Hepatocyte (in vitro differentiated cells): ENCODE data around the gene TBC1D9. TPM values are rescaled to one million over a fixed set of nuclear protein-coding genes. Genes with fewer than 3 reads are reported as not detected.

Experiments
- DNase-seq: peaks from one replicate; pipeline ENCODE4 v3.0.0-alpha.2; 2016; ENCODE audit warnings: low spot score
- H2AFZ ChIP-seq: fragments of 200-600 bp; sonication (generic); 2 replicates; pipeline ENCODE4 v1.6.0; 2016; ENCODE audit warnings: antibody characterized with exemption, mild to moderate bottlenecking
- H3K27ac ChIP-seq: fragments of 200-600 bp; sonication (generic); 2 replicates; pipeline ENCODE4 v1.5.1; 2016; ENCODE audit warnings: mild to moderate bottlenecking
- H3K27me3 ChIP-seq: fragments of 200-600 bp; sonication (generic); 2 replicates; pipeline ENCODE4 v1.6.1; 2016
- H3K36me3 ChIP-seq: fragments of 200-600 bp; sonication (generic); replicated peaks from 2 replicates; pipeline ENCODE4 v1.5.1; 2016; ENCODE audit warnings: low read depth; ENCODE audit not compliant: insufficient read depth
- H3K4me1 ChIP-seq: fragments of 200-600 bp; sonication (generic); 2 replicates; pipeline ENCODE4 v1.5.1; 2016; ENCODE audit warnings: mild to moderate bottlenecking, moderate library complexity; ENCODE audit not compliant: insufficient read depth
- H3K4me2 ChIP-seq: fragments of 200-600 bp; sonication (generic); 2 replicates; pipeline ENCODE4 v1.6.0; 2016
- H3K4me3 ChIP-seq: fragments of 200-600 bp; sonication (generic); 2 replicates; pipeline ENCODE4 v1.5.1; 2016; ENCODE audit warnings: mild to moderate bottlenecking
- H3K79me2 ChIP-seq: fragments of 200-600 bp; sonication (generic); 2 replicates; pipeline ENCODE4 v1.6.0; 2017; ENCODE audit warnings: mild to moderate bottlenecking
- H3K9me2 ChIP-seq: fragments of 200-600 bp; sonication (generic); replicated peaks from 2 replicates; pipeline ENCODE4 v1.6.0; 2017; ENCODE audit warnings: mild to moderate bottlenecking; ENCODE audit not compliant: insufficient read depth
- H3K9me3 ChIP-seq: fragments of 200-600 bp; sonication (generic); 2 replicates; pipeline ENCODE4 v1.5.1; 2016; ENCODE audit warnings: low read depth, mild to moderate bottlenecking
- H4K20me1 ChIP-seq: fragments of 200-600 bp; sonication (generic); 2 replicates; pipeline ENCODE4 v1.6.0; 2016; ENCODE audit warnings: mild to moderate bottlenecking; ENCODE audit not compliant: insufficient read depth, poor library complexity, severe bottlenecking
- CTCF ChIP-seq: fragments of 200-600 bp; sonication (generic); IDR thresholded peaks from 2 replicates; pipeline ENCODE4 v1.5.1; 2016; ENCODE audit warnings: antibody characterized with exemption, mild to moderate bottlenecking; ENCODE audit not compliant: poor library complexity
- EZH2 ChIP-seq: fragments of 200-600 bp; sonication (generic); IDR thresholded peaks from 2 replicates; pipeline ENCODE4 v1.6.1; 2016; ENCODE audit warnings: antibody characterized with exemption, mild to moderate bottlenecking, borderline replicate concordance
- EZH2phosphoT487 ChIP-seq: fragments of 200-600 bp; sonication (generic); IDR thresholded peaks from one replicate; pipeline ENCODE4 v1.6.1; 2018; ENCODE audit warnings: antibody characterized with exemption, mild to moderate bottlenecking, low read depth, moderate library complexity; ENCODE audit not compliant: unreplicated experiment, severe bottlenecking
- WGBS: methylation state at CpG from one replicate; pipeline ENCODE4 v1.1.6; 2016; ENCODE audit warnings: low lambda C conversion rate; ENCODE audit errors: missing lambda C conversion rate; 5-methylcytosine and 5-hydroxymethylcytosine counted together
- polyA plus RNA-seq: library from polyadenylated mRNA; unstranded; fragments of >200 nt; fragmentation: Nextera tagmentation; extraction: Ambion mirVana; gene quantifications from 2 replicates; pipeline ENCODE4 v1.2.1, GENCODE V29; 2016
- total RNA-seq: library from RNA; depleted of rRNA; stranded (reverse); fragments of >200 nt; gene quantifications from 2 replicates; pipeline ENCODE4 v1.2.3, GENCODE V29; 2014

The TBC1D9 gene
- total and polyA plus RNA-seq, 2 experiments from 2014 or later, result 10.5 to 35.6 TPM

DNA sequence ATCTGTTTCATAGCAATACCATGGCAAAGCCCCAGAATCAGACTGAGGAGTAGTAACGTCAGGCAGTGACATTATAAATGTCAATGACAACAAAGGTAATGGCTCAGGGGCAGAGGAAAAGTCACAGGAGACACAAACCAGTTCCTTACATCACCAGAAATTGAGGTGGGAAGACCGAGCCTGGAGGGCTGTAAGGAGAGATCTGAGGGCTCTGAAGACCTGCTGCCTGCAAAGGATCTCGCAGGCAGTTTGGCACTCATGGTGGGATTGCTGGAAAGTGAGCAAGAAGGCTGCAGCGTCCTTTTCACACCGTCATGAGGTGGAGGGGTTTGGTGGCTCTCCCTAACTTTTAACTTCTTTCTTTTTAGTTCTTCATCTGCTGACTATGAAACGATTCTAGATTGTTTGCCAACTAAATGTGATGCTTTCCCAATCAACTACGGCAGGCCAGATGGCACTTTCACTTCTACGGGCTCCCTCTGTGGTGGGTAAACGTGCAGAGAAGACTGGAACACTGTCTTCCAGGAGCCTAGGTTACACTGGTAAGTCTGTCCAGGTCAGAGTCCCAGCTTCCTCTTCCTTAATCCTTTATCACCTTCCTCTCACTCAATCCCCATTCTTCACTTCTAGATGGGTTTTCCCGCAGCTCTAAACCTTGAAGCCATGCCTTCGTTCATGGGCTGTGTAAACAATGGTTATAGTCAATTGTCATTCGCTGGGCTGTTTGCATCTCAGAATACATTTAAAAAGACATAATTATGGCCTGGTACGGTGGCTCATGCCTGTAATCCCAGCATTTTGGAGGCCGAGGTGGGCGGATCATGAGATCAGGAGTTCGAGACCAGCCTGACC is 58.2 kb downstream of the TBC1D9 start:
- no peak for DNase-seq
- WGBS, result 72% methylated on average over 16 of the region's 16 CpGs

GRCh38 chr4:140695483-140695882 is 60.7 kb downstream of the TBC1D9 start:
- Histone ChIP-seq H3K27me3 (no peaks in the 10 kb centered on the region), H3K4me3 (no peak overlapping the region), H3K36me3 (no peaks in the 10 kb centered on the region), H3K9me2 (no peaks in the 10 kb centered on the region), H4K20me1 (no peaks in the 10 kb centered on the region), H3K4me1 (peaks cover 5% of the 10 kb centered on the region), H2AFZ (no peak overlapping the region), H3K27ac (no peak overlapping the region), H3K9me3 (no peaks in the 10 kb centered on the region), H3K4me2 (no peak overlapping the region), H3K79me2 (peaks cover 40% of the 10 kb centered on the region)
- DNase-seq, result no peak
- TF ChIP-seq CTCF (no peak), EZH2 (no peak), EZH2phosphoT487 (no peak)

More for the DNA sequence above, 58.2 kb downstream of the TBC1D9 start:
- peaks cover 5% of the 10 kb centered on the region for H3K4me1 ChIP-seq
- no peaks in the 10 kb centered on the region for H3K9me3 ChIP-seq
- TF ChIP-seq CTCF (no peak), EZH2 (no peak), EZH2phosphoT487 (no peak)
- H3K36me3 ChIP-seq, result no peaks in the 10 kb centered on the region
- no peak overlapping the region for H3K4me3 ChIP-seq
- no peak overlapping the region for H3K27ac ChIP-seq
- H3K9me2 ChIP-seq, result no peaks in the 10 kb centered on the region
- no peaks in the 10 kb centered on the region for H4K20me1 ChIP-seq
- H3K79me2 ChIP-seq, result peaks cover 38% of the 10 kb centered on the region
- no peak overlapping the region for H2AFZ ChIP-seq
- H3K4me2 ChIP-seq, result no peak overlapping the region
- H3K27me3 ChIP-seq, result no peaks in the 10 kb centered on the region

DNA sequence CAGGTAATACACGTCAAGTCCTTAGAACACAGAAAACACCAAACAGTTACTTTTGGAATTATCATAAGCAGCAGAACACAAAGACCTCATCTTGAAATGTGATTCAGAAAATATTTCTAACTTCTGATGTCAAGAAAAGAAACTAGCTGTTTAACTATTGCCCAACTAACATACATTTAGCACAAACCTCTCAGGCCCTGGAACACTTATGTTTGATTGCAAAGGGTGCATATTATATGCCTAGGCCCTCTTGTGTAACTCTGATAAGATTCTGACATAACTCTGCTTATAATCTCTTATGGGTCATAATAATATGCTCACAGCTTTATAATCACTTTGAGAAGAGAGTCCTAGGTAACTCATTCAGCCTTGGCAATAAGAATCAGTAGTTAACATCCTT is 62.6 kb downstream of the TBC1D9 start:
- no peak overlapping the region for H2AFZ ChIP-seq
- no peaks in the 10 kb centered on the region for H3K27me3 ChIP-seq
- no peak overlapping the region for H3K4me3 ChIP-seq
- H3K4me2 ChIP-seq, result no peak overlapping the region
- H3K79me2 ChIP-seq, result peaks cover 36% of the 10 kb centered on the region
- no peaks in the 10 kb centered on the region for H3K9me2 ChIP-seq
- H3K9me3 ChIP-seq, result no peaks in the 10 kb centered on the region
- no peak for DNase-seq
- peaks cover 5% of the 10 kb centered on the region for H3K4me1 ChIP-seq
- H3K27ac ChIP-seq, result peak overlapping the region; percentile 26
- H3K36me3 ChIP-seq, result no peaks in the 10 kb centered on the region
- TF ChIP-seq EZH2phosphoT487, result no peak
- TF ChIP-seq EZH2, result no peak
- no peak for TF ChIP-seq CTCF
- 96% methylated on average over 1 of the region's 1 CpG for WGBS
- no peaks in the 10 kb centered on the region for H4K20me1 ChIP-seq
